A549 (cell line): ENCODE measurements around the gene FGF14.

ENCODE experiments used
- CHD2 ChIP-seq: fragments of 150-350 bp; IDR thresholded peaks from 2 replicates; pipeline ENCODE4 v1.6.1; 2014; ENCODE audit warnings: low read length; ENCODE audit not compliant: partially characterized antibody
- CTCF ChIP-seq: fragments of >200 bp; sonication (Bioruptor Twin); formaldehyde crosslinking; IDR thresholded peaks from 3 replicates; pipeline ENCODE4 v1.5.1; 2016
- EP300 ChIP-seq, 2 experiments: fragments of >200 bp; sonication (Bioruptor Twin); formaldehyde crosslinking; IDR thresholded peaks; 2 replicates in 1 of 2; 3 replicates in 1 of 2; pipeline ENCODE4 v1.6.1; 2016 to 2017
- ESRRA ChIP-seq: fragments of 150-350 bp; IDR thresholded peaks from 2 replicates; pipeline ENCODE4 v1.6.1; 2014; ENCODE audit warnings: mild to moderate bottlenecking, low read length, borderline replicate concordance
- KDM5A ChIP-seq: fragments of 200-600 bp; sonication (generic); IDR thresholded peaks from 2 replicates; pipeline ENCODE4 v1.6.1; 2016; ENCODE audit warnings: antibody characterized with exemption, mild to moderate bottlenecking
- POLR2A ChIP-seq: IDR thresholded peaks from 2 replicates; pipeline ENCODE4 v1.6.1; 2012; ENCODE audit warnings: mild to moderate bottlenecking, low read length
- RAD21 ChIP-seq, 2 experiments: fragments of >200 bp in 1 of 2; sonication (Bioruptor Twin) in 1 of 2; formaldehyde crosslinking in 1 of 2; IDR thresholded peaks in 1 of 2; conservative IDR thresholded peaks in 1 of 2; 2 replicates in 1 of 2; 3 replicates in 1 of 2; pipeline ENCODE4 v1.6.1; 2012 to 2018; ENCODE audit warnings: inconsistent platforms in 1 of 2
- ZFP36 ChIP-seq: fragments of 450-650 bp; IDR thresholded peaks from 2 replicates; pipeline ENCODE4 v1.6.1; 2014; ENCODE audit warnings: borderline replicate concordance; ENCODE audit not compliant: partially characterized antibody
- TF ChIP-seq, protein P1 (sequence below): IDR thresholded peaks from 2 replicates; pipeline ENCODE4 v1.6.1; 2012
- TF ChIP-seq, protein P2 (sequence below): fragments of 450-650 bp; IDR thresholded peaks from 2 replicates; pipeline ENCODE4 v1.6.1; 2014; ENCODE audit warnings: antibody characterized with exemption

GRCh38 chr13:101941095-101941783 is 460.6 kb downstream of the FGF14 start:
- TF ChIP-seq, protein P1, sequence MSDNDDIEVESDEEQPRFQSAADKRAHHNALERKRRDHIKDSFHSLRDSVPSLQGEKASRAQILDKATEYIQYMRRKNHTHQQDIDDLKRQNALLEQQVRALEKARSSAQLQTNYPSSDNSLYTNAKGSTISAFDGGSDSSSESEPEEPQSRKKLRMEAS: no peak
- TF ChIP-seq, protein P2, sequence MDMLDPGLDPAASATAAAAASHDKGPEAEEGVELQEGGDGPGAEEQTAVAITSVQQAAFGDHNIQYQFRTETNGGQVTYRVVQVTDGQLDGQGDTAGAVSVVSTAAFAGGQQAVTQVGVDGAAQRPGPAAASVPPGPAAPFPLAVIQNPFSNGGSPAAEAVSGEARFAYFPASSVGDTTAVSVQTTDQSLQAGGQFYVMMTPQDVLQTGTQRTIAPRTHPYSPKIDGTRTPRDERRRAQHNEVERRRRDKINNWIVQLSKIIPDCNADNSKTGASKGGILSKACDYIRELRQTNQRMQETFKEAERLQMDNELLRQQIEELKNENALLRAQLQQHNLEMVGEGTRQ: no peak
- TF ChIP-seq EP300 (IDR thresholded peaks at IDR 0.05) (no peak), CTCF (no peak), POLR2A (no peak), KDM5A (no peak), RAD21 (conservative IDR thresholded peaks at IDR 0.05 in 1 of 2, IDR thresholded peaks at IDR 0.05 in 1 of 2) (no peak), ESRRA (no peak), ZFP36 (no peak), CHD2 (no peak)
